OCI-LY3 (cell line): ENCODE measurements around the gene USE1.

Source experiments
- CTCF ChIP-seq: fragments of 200-600, 300-600 bp; sonication (generic); IDR thresholded peaks from 2 replicates; pipeline ENCODE4 v1.5.1; 2014; ENCODE audit warnings: antibody characterized with exemption, low read length, low read depth
- EZH2phosphoT487 ChIP-seq: fragments of 200-600 bp; shearing (Covaris generic); IDR thresholded peaks from 2 replicates; pipeline ENCODE4 v1.6.1; 2018; ENCODE audit warnings: antibody characterized with exemption, mixed run types, low read depth

DNA sequence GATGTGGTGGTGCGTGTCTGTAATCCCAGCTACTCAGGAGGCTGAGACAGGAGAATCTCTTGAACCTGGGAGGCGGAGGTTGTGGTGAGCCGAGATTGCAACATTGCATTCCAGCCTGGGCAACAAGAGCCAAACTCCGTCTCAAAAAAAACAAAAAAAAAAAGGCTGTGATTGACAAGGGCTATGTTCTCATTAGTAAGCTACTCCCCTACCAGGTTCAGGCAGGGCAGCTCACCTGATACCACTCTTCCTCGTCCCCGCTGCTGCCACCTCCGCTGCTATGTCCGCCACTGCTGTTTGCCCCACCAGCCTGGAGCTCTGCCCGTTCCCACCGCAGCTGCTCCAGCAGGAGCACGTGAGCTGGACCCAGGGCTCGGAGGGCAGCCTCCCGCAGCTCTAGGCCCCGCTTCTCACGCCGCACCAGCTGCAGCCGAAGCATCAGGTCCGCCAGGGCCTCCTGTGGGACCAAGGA lies 40.0 kb downstream of the USE1 start:
- no peak for TF ChIP-seq CTCF
- TF ChIP-seq EZH2phosphoT487: no peak
